GM12878 (cell line): ENCODE results near the gene MSH3. TPM values are rescaled to one million over a fixed set of nuclear protein-coding genes. Genes with fewer than 3 reads are reported as not detected.

Source experiments
- ATAC-seq: fragments of 200-7000 bp; cut with Tn5 transposase; 3 replicates; pipeline ENCODE4 v1.9.1; 2020; ENCODE audit warnings: mild to moderate bottlenecking, moderate library complexity
- BruUV-seq: library from RNA; stranded (reverse); fragments of 400-500 nt; replicated peaks from 2 replicates; lab custom pipeline; 2021; lab: Mats Ljungman, UMichigan
- CTCF ChIA-PET: fragments of 300-600 bp; sonication (Branson Sonifier 250); formaldehyde crosslinking; extraction: SDS; loops from one replicate; lab custom pipeline; 2021; ENCODE audit warnings: inconsistent platforms; lab: Yijun Ruan, JAX
- POLR2A ChIA-PET: fragments of 350-600 bp; formaldehyde crosslinking; extraction: SDS; loops from one replicate; lab custom pipeline; 2021; ENCODE audit warnings: inconsistent platforms; lab: Charles Lee
- RAD21 ChIA-PET: fragments of 300-600 bp; sonication (Branson Sonifier 250); formaldehyde crosslinking; loops from one replicate; lab custom pipeline; 2023; ENCODE audit warnings: antibody characterized with exemption; ENCODE audit not compliant: unreplicated experiment; lab: Charles Lee
- SMC1A ChIA-PET: fragments of 300-600 bp; sonication (Branson Sonifier 250); formaldehyde crosslinking; loops from one replicate; lab custom pipeline; 2023; ENCODE audit not compliant: unreplicated experiment, uncharacterized antibody; lab: Charles Lee
- DNase-seq: peaks from one replicate; pipeline ENCODE4 v3.0.0-alpha.2; 2011; ENCODE audit warnings: low read depth, low spot score
- FAIRE-seq: peaks from 3 replicates; lab custom pipeline; 2011; peaks lifted over from hg19 to GRCh38; lab: Jason Lieb, UNC
- H2AFZ ChIP-seq: 2 replicates; pipeline ENCODE4 v1.6.0; 2011; ENCODE audit warnings: low read depth, low read length, control low read depth; ENCODE audit not compliant: control insufficient read depth
- H3K27ac ChIP-seq: 2 replicates; pipeline ENCODE4 v1.5.1; 2011; ENCODE audit warnings: control low read depth; ENCODE audit not compliant: control insufficient read depth, insufficient read depth
- H3K27me3 ChIP-seq, 2 experiments: replicated peaks in 1 of 2; 2 replicates each; pipeline versions ENCODE4 v1.6.0 to v1.6.1; 2011; ENCODE audit warnings: low read length in 1 of 2; ENCODE audit not compliant: control insufficient read depth in 2 of 2, insufficient read depth in 2 of 2
- H3K36me3 ChIP-seq, 2 experiments: 2 replicates each; pipeline ENCODE4 v1.5.1; 2011; ENCODE audit warnings: low read length in 1 of 2; ENCODE audit not compliant: control insufficient read depth in 2 of 2, insufficient read depth in 2 of 2
- H3K4me1 ChIP-seq: 2 replicates; pipeline ENCODE4 v1.6.1; 2011; ENCODE audit warnings: mild to moderate bottlenecking, low read length, moderate library complexity, mixed read lengths; ENCODE audit not compliant: control insufficient read depth, insufficient read depth
- H3K4me2 ChIP-seq: 2 replicates; pipeline ENCODE4 v1.6.0; 2011; ENCODE audit warnings: control low read depth; ENCODE audit not compliant: control insufficient read depth, insufficient read depth
- H3K4me3 ChIP-seq: fragments of 200-600 bp; sonication (generic); 2 replicates; pipeline ENCODE4 v1.5.1; 2016
- H3K79me2 ChIP-seq: 2 replicates; pipeline ENCODE4 v1.6.0; 2011; ENCODE audit warnings: low read length; ENCODE audit not compliant: control insufficient read depth, insufficient read depth
- H3K9ac ChIP-seq: 2 replicates; pipeline ENCODE4 v1.8.0; 2011; ENCODE audit warnings: low read length, control low read depth, mixed read lengths; ENCODE audit not compliant: control insufficient read depth, insufficient read depth
- H3K9me3 ChIP-seq: replicated peaks from 3 replicates; pipeline ENCODE4 v1.5.1; 2011; ENCODE audit warnings: mild to moderate bottlenecking, low read length; ENCODE audit not compliant: control insufficient read depth, insufficient read depth
- H4K20me1 ChIP-seq: 2 replicates; pipeline ENCODE4 v1.6.0; 2011; ENCODE audit not compliant: control insufficient read depth, insufficient read depth
- BRCA1 ChIP-seq: IDR thresholded peaks from 2 replicates; pipeline ENCODE4 v1.6.1; 2011; ENCODE audit warnings: low read depth, low read length, improper control_type of control experiment
- CBFB ChIP-seq: IDR thresholded peaks from 2 replicates; pipeline ENCODE4 v1.6.1; 2016; ENCODE audit warnings: antibody characterized with exemption, low read depth
- CEBPB ChIP-seq, 2 experiments: fragments of 150-350 bp in 1 of 2; IDR thresholded peaks; 2 replicates each; pipeline ENCODE4 v1.6.1; 2012 to 2014; ENCODE audit warnings: low read depth in 2 of 2, low read length in 2 of 2, borderline replicate concordance in 1 of 2, inconsistent platforms in 1 of 2
- CREM ChIP-seq: IDR thresholded peaks from 2 replicates; pipeline ENCODE4 v1.6.1; 2014; ENCODE audit warnings: antibody characterized with exemption, low read depth
- ESRRA ChIP-seq: IDR thresholded peaks from 2 replicates; pipeline ENCODE4 v1.6.1; 2012; ENCODE audit warnings: mild to moderate bottlenecking, low read length, improper control_type of control experiment
- KAT2A ChIP-seq: conservative IDR thresholded peaks from 2 replicates; pipeline ENCODE4 v1.6.1; 2011; ENCODE audit warnings: low read depth, low read length; ENCODE audit not compliant: control insufficient read depth
- MEF2B ChIP-seq: fragments of 450-650 bp; IDR thresholded peaks from 2 replicates; pipeline ENCODE4 v1.6.1; 2018; ENCODE audit warnings: mild to moderate bottlenecking, moderate library complexity; ENCODE audit not compliant: partially characterized antibody, poor library complexity, severe bottlenecking
- MXI1 ChIP-seq: fragments of 150-350 bp; IDR thresholded peaks from 2 replicates; pipeline ENCODE4 v1.6.1; 2011; ENCODE audit warnings: low read depth, mild to moderate bottlenecking, inconsistent platforms, low read length, improper control_type of control experiment
- NFXL1 ChIP-seq: fragments of 450-650 bp; IDR thresholded peaks from 2 replicates; pipeline ENCODE4 v1.6.1; 2017; ENCODE audit warnings: antibody characterized with exemption, mild to moderate bottlenecking, borderline replicate concordance
- RUNX3 ChIP-seq: IDR thresholded peaks from 2 replicates; pipeline ENCODE4 v1.6.1; 2012; ENCODE audit warnings: low read length, inconsistent platforms
- SIN3A ChIP-seq: IDR thresholded peaks from 2 replicates; pipeline ENCODE4 v1.6.1; 2012; ENCODE audit warnings: low read depth, low read length, improper control_type of control experiment
- SREBF1 ChIP-seq: IDR thresholded peaks from 2 replicates; pipeline ENCODE4 v1.6.1; 2012; ENCODE audit warnings: mild to moderate bottlenecking, low read length
- TARDBP ChIP-seq: IDR thresholded peaks from 2 replicates; pipeline ENCODE4 v1.6.1; 2016; ENCODE audit warnings: borderline replicate concordance
- ZBTB40 ChIP-seq: fragments of 450-650 bp; IDR thresholded peaks from 2 replicates; pipeline ENCODE4 v1.6.1; 2016; ENCODE audit warnings: mild to moderate bottlenecking, moderate library complexity, borderline replicate concordance
- ZNF592 ChIP-seq: fragments of 450-650 bp; IDR thresholded peaks from 2 replicates; pipeline ENCODE4 v1.6.1; 2017; ENCODE audit warnings: mild to moderate bottlenecking, moderate library complexity
- WGBS: methylation state at CpG from one replicate; pipeline ENCODE4 v1.1.6; 2016; ENCODE audit warnings: low lambda C conversion rate; ENCODE audit not compliant: insufficient replicate concordance, insufficient coverage; ENCODE audit errors: missing lambda C conversion rate; 5-methylcytosine and 5-hydroxymethylcytosine counted together
- in situ Hi-C: fragments of 300-500 bp; cut with MboI; formaldehyde crosslinking; loops from 9 replicates; pipeline ENCODE4 v1.14.3; 2018; ENCODE audit warnings: mixed read lengths
- intact Hi-C: fragments of 100-400 bp; cut with micrococcal nuclease; formaldehyde crosslinking; loops from one replicate; pipeline ENCODE4 v1.14.2; 2022; ENCODE audit not compliant: unreplicated experiment
- polyA plus RNA-seq, 11 experiments: library from polyadenylated mRNA; depleted of rRNA in 4 of 11; unstranded in 6 of 11; stranded (reverse) in 5 of 11; fragments of >200 nt; fragmentation: Nextera tagmentation in 4 of 11; fragmentation: Illumina TruSeq in 1 of 11; extraction: Ambion mirVana in 4 of 11; extraction: Trizol in 1 of 11; gene quantifications; 1 replicate in 1 of 11; 2 replicates in 10 of 11; pipeline versions ENCODE4 v1.2.1 to v1.2.3, GENCODE V29; 2011 to 2016; ENCODE audit warnings: inconsistent platforms in 2 of 11, missing spikeins in 2 of 11, low read depth in 1 of 11
- total RNA-seq, 4 experiments: library from RNA; depleted of rRNA in 3 of 4; stranded (reverse); fragments of >200 nt in 3 of 4; fragmentation: Illumina TruSeq in 1 of 4; extraction: Trizol in 1 of 4; gene quantifications; 2 replicates each; pipeline versions ENCODE4 v1.2.1 to v1.2.3, GENCODE V29; 2013 to 2021

MSH3 gene
- total and polyA plus RNA-seq, 10 of the 15 experiments (the other 5 are each of a cell fraction or from before 2014, with no cell fraction given) = 4.7 to 17.5 (median 12.2) TPM

- Histone ChIP-seq H3K4me3 (no peak overlapping the region), H3K9me3 (no peaks in the 10 kb centered on the region), H3K79me2 (no peaks in the 10 kb centered on the region), H4K20me1 (no peaks in the 10 kb centered on the region), H3K9ac (no peak overlapping the region), H3K27ac (no peak overlapping the region), H3K4me2 (no peak overlapping the region), H3K36me3 (peaks cover 0 to 7% of the 10 kb centered on the region in 2 experiments; a peak in 2 of 4 replicates), H2AFZ (no peak overlapping the region), H3K4me1 (no peaks in the 10 kb centered on the region), H3K27me3 (no peaks in the 10 kb centered on the region)
- no TSS peak for BruUV-seq
- intact Hi-C loops (no loop called here), in situ Hi-C loops (no loop called here)
- WGBS = 95% methylated on average over 4 of the region's 4 CpGs
- ATAC-seq = no peak
- FAIRE-seq = no peak
- no peak for DNase-seq
- CTCF ChIA-PET = no interaction called here
- SMC1A ChIA-PET = interaction anchor here (0.7 kb wide), 1 partner anchor 882 kb away, joined by 3 read pairs; no protein-coding TSS in a partner anchor
- TF ChIP-seq ZNF592 (no peak), NFXL1 (no peak), BRCA1 (no peak), ESRRA (no peak), CREM (no peak), CBFB (no peak), ZBTB40 (no peak), MEF2B (no peak), RUNX3 (no peak), KAT2A (no peak), CEBPB (IDR thresholded peaks at IDR 0.05; ENCODE audit: borderline replicate concordance in 1 of 2, low read depth in 2 of 2, low read length in 2 of 2) (no peak), SREBF1 (no peak), MXI1 (no peak), SIN3A (no peak), TARDBP (no peak)
- POLR2A ChIA-PET = no interaction called here
- RAD21 ChIA-PET = interaction anchor here (1.0 kb wide), 1 partner anchor 13 kb away, joined by 3 read pairs; no protein-coding TSS in a partner anchor
Measured at GRCh38 chr5:80777347-80778287, 123.2 kb downstream of the MSH3 start.
